GM15510 (cell line): ENCODE data around the gene C17orf67.

Experiments
- POLR2A ChIP-seq: IDR thresholded peaks from 3 replicates; pipeline ENCODE4 v1.6.1; 2011; ENCODE audit warnings: borderline replicate concordance; ENCODE audit not compliant: insufficient read length; ENCODE audit errors: extremely low read depth

The C17orf67 gene

GRCh38 chr17:56801459-56802178, 32.1 kb downstream of the C17orf67 start:
- no peak for TF ChIP-seq POLR2A

- no peak for TF ChIP-seq POLR2A
Observed at GRCh38 chr17:56798916-56799315, 34.8 kb downstream of the C17orf67 start.

- TF ChIP-seq POLR2A = no peak
Observed at GRCh38 chr17:56796536-56796935, 37.2 kb downstream of the C17orf67 start.

- TF ChIP-seq POLR2A = no peak
Observed at GRCh38 chr17:56795221-56795865, 38.4 kb downstream of the C17orf67 start.

- TF ChIP-seq POLR2A = no peak
Observed at GRCh38 chr17:56793957-56794356, 39.8 kb downstream of the C17orf67 start.

- no peak for TF ChIP-seq POLR2A
Observed at GRCh38 chr17:56793531-56793930, 40.2 kb downstream of the C17orf67 start.

GRCh38 chr17:56792267-56792666, 41.5 kb downstream of the C17orf67 start:
- TF ChIP-seq POLR2A = no peak

- TF ChIP-seq POLR2A = no peak
Observed at GRCh38 chr17:56786989-56787482, 46.7 kb downstream of the C17orf67 start.

GRCh38 chr17:56785997-56786680, 47.6 kb downstream of the C17orf67 start:
- no peak for TF ChIP-seq POLR2A

- TF ChIP-seq POLR2A = no peak
Observed at GRCh38 chr17:56785405-56785804, 48.3 kb downstream of the C17orf67 start.

- no peak for TF ChIP-seq POLR2A
Observed at GRCh38 chr17:56782338-56782737, 51.4 kb downstream of the C17orf67 start.

- TF ChIP-seq POLR2A = no peak
Observed at GRCh38 chr17:56781906-56782305, 51.8 kb downstream of the C17orf67 start.

- TF ChIP-seq POLR2A = no peak
Observed at GRCh38 chr17:56779898-56780777, 53.6 kb downstream of the C17orf67 start.

- no peak for TF ChIP-seq POLR2A
Observed at GRCh38 chr17:56779322-56779721, 54.4 kb downstream of the C17orf67 start.
